ENCODE measurements around the gene SLAIN1. TPM values are rescaled to one million over a fixed set of nuclear protein-coding genes. Genes with fewer than 3 reads are reported as not detected.

The SLAIN1 gene
- total RNA-seq, 1 experiment from 2014 or later: 17.5 TPM

DNA sequence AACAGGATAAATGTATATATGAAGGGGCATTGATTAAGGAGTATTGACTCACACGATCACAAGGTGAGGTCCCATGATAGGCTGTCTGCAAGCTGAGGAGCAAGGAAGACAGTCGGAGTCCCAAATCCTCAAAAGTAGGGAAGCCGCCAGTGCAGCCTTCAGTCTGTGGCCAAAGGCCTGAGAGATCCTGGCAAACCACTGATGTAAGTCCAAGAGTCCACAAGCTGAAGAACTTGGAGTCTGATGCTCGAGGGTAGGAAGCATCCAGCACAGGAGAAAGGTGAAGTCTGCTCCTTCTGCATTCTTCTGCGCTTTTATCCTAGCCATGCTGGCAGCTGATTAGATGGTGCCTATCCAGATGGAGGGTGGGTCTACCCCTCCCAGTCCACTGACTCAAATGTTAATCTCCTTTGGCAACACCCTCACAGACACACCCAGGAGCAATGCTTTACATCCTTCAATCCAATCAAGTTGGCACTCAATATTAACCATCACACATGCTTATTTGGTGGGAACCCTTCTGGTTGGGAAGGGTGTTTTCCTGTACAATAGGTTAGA is 55.1 kb downstream of the SLAIN1 start:
- no peak for DNase-seq
- no peaks in the 10 kb centered on the region; the same call in 1 of the 2 replicates for H3K36me3 ChIP-seq (replicated peaks; ENCODE audit: control insufficient read depth, insufficient read depth, low read length)
- no peak overlapping the region for H3K4me3 ChIP-seq (ENCODE audit: insufficient read depth, low read depth, low read length)
- no peaks in the 10 kb centered on the region for H3K27me3 ChIP-seq (ENCODE audit: control insufficient read depth, insufficient read depth, low read length)

DNA sequence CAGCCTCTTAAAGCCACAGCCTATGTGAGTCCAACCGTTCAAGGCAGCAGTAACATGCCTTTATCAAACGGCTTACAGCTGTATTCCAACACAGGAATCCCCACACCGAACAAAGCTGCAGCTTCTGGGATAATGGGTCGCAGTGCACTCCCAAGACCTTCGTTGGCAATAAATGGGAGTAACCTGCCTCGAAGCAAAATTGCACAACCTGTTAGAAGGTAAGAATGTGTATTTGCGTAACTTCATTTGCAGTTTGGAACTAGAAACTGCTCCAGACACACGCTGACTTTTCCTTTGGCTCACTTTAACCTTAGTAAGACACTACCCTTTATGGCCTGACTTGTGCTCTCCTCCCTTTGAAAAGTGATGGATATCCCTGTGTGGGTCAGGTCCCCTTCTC is 63.4 kb downstream of the SLAIN1 start:
- Histone ChIP-seq H3K36me3 (replicated peaks; ENCODE audit: control insufficient read depth, insufficient read depth, low read length) (peaks cover 5% of the 10 kb centered on the region), H3K4me3 (ENCODE audit: insufficient read depth, low read depth, low read length) (no peak overlapping the region)
- DNase-seq: no peak

DNA sequence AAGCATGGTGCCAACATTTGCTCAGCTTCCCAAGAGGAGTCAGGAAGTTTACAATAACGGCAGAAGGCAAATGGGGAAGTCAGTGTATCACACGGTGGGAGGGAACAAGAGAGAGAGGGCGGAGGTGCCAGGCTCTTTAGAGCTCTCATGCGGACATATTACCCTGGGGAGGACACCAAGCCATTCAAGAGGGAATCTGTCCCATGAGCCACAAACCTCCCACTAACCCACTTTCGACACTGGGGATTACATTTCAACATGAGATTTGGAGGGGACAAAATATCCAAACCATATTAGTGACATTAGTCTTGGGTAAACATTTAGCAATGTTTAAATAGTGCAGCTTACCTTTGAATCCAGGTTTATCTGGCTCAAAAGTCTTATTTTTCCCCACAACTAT is 69.9 kb downstream of the SLAIN1 start:
- H3K4me3 ChIP-seq (ENCODE audit: insufficient read depth, low read depth, low read length): no peak overlapping the region
- no peaks in the 10 kb centered on the region; the same call in none of the 2 replicates for H3K36me3 ChIP-seq (replicated peaks; ENCODE audit: control insufficient read depth, insufficient read depth, low read length)
- DNase-seq: no peak
- no peaks in the 10 kb centered on the region for H3K27me3 ChIP-seq (ENCODE audit: control insufficient read depth, insufficient read depth, low read length)

More for the DNA sequence above, 63.4 kb downstream of the SLAIN1 start:
- H3K27me3 ChIP-seq (ENCODE audit: control insufficient read depth, insufficient read depth, low read length): no peaks in the 10 kb centered on the region

DNA sequence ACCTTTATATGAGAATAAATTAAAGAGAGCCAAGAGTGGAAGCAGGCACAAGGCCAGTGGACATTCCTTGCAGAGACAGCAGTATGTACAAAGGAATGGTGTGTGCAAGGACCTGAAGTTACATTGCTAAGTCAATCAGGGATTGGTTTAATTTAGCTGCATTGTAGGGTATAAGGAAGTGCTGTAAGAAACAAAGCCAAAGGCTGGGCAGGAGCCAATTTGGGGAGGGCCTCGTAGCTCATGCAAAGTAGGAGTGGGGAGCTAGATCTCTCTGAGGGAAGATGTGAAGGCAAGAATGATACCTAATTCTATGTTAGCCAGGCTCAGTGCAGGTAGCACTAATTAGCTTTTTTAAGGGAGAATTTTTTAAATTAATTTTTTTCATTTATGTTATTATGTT is 76.7 kb downstream of the SLAIN1 start:
- H3K4me3 ChIP-seq (ENCODE audit: insufficient read depth, low read depth, low read length): no peak overlapping the region
- H3K27me3 ChIP-seq (ENCODE audit: control insufficient read depth, insufficient read depth, low read length): no peaks in the 10 kb centered on the region
- no peaks in the 10 kb centered on the region for H3K36me3 ChIP-seq (replicated peaks; ENCODE audit: control insufficient read depth, insufficient read depth, low read length)
- no peak for DNase-seq

DNA sequence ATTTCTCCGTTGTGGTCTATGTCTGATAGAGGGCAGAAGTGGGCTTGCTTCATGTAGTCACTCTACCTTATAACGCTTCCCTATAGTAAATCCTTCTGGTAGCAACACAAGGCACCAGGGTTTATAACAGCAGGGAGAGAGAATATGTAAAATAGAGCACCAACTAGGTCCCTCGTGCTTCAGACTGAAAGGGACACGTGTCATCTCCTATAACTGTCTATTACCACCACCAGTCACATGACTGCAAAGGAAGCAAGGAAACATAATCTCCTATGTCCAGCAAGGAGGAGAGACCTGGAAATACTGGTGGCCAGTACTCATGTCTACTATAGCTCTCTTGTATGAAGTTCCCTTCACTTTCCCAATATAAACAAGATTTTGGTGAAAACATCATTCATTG is 79.2 kb downstream of the SLAIN1 start:
- no peak overlapping the region for H3K4me3 ChIP-seq (ENCODE audit: insufficient read depth, low read depth, low read length)
- DNase-seq: no peak
- no peaks in the 10 kb centered on the region for H3K27me3 ChIP-seq (ENCODE audit: control insufficient read depth, insufficient read depth, low read length)
- no peaks in the 10 kb centered on the region for H3K36me3 ChIP-seq (replicated peaks; ENCODE audit: control insufficient read depth, insufficient read depth, low read length)

DNA sequence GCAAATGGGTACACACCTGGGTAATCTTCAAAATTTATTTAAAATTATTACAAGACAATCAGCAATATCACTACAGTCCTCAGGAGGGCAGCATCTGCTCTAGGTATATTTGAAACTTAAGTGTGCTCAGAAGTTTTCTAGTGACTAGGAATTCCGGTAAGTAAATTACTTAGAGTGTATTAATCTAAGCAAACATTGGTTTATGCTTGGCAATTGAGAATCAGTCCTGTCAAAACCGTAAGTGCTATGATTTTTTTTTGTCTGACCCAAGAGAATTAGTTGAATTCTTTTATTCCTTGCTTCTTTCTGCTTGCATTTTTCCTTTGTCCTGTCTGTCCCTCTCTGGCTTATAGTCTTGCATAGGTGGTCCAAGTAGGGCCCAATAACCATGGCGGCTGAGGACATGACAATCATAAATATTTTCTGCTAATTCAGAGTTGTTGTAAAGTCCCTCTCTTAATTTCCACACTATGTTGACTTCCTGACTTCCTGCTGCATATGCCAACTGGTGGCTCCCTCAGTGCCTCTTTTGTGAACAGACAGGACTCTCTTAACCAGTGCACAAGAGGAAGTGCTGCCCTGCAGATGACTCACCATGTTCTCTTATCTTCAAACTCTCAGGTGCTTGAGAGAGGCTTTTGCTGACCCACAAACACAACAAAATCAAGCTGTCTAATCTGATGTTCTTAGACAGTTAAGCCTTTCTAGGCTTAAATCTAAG is 82.2 kb downstream of the SLAIN1 start:
- Histone ChIP-seq H3K36me3 (replicated peaks; ENCODE audit: control insufficient read depth, insufficient read depth, low read length) (no peaks in the 10 kb centered on the region), H3K4me3 (ENCODE audit: insufficient read depth, low read depth, low read length) (no peak overlapping the region), H3K27me3 (ENCODE audit: control insufficient read depth, insufficient read depth, low read length) (no peaks in the 10 kb centered on the region)
- DNase-seq: peak; percentile 41

DNA sequence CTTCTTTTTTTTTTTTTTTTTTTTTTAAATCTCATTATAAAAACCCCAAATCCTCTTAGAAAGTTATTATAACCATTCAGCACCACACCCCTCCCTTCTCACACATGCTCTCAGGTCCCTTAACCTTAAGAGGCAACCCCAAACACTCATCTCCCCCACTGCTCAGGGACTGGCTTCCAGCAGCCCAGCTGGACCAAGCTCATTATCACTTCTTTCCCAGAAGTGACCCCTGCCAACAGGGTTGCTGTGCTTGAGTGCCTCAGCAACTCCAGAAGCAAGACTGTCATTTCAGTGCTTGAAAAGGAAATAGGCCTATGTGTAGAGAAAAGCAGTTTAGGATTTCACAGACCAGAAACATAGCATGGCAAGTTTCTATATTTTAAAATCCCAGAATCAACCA is 84.3 kb downstream of the SLAIN1 start:
- Histone ChIP-seq H3K27me3 (ENCODE audit: control insufficient read depth, insufficient read depth, low read length) (no peaks in the 10 kb centered on the region), H3K36me3 (replicated peaks; ENCODE audit: control insufficient read depth, insufficient read depth, low read length) (no peaks in the 10 kb centered on the region), H3K4me3 (ENCODE audit: insufficient read depth, low read depth, low read length) (no peak overlapping the region)
- DNase-seq: no peak

DNA sequence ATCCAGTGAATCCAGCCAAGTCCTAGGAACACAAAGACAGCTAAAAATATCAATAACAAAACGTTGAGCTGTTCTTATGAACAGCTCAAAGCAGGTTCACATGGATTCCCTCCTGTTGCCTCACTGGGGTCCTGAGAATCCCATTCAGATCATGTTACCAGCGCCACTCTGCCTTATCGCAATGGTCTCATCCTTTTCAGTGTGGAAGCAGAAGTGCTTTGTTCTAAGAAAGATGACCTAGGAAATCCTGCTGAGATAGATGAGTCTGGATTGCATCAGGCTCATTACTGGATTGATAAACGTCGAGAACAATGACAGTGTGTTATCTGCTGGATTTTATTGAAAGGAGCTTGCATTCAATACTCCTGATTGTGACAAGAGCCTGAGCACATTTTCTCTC is 87.0 kb downstream of the SLAIN1 start:
- DNase-seq: peak; percentile 29

DNA sequence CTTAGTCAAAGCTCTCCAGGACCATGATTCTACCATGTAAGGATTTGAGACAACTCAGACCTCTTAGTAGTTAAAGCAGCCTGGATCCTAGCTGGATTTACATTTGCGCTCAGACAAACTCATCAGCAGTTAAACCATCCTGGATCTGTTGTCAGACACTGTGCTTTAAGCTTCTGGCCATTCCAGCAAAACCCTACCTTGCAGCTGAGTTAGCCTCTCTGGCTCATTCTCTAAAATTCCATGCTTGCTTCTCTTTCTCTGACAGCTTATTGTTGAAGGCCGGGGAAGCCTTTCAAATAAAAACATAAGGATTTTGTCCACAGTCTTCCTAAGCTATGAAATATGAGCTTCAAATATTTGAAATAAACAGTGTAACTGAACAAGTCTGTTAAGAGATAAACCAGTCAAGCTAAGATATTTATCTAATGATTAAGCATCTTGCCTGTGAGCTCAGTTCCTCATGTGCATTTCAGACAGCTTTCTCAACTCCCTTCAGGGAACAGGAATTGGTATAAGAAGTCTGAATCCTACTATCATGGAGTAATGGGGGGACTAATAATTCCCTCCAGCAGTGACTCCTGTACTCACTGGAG is 89.3 kb downstream of the SLAIN1 start:
- Histone ChIP-seq H3K4me3 (ENCODE audit: insufficient read depth, low read depth, low read length) (no peak overlapping the region), H3K27me3 (ENCODE audit: control insufficient read depth, insufficient read depth, low read length) (no peaks in the 10 kb centered on the region), H3K36me3 (replicated peaks; ENCODE audit: control insufficient read depth, insufficient read depth, low read length) (no peaks in the 10 kb centered on the region; the same call in 1 of the 2 replicates)
- no peak for DNase-seq

More for the DNA sequence above, 87.0 kb downstream of the SLAIN1 start:
- Histone ChIP-seq H3K27me3 (ENCODE audit: control insufficient read depth, insufficient read depth, low read length) (no peaks in the 10 kb centered on the region), H3K36me3 (replicated peaks; ENCODE audit: control insufficient read depth, insufficient read depth, low read length) (no peaks in the 10 kb centered on the region), H3K4me3 (ENCODE audit: insufficient read depth, low read depth, low read length) (no peak overlapping the region)

DNA sequence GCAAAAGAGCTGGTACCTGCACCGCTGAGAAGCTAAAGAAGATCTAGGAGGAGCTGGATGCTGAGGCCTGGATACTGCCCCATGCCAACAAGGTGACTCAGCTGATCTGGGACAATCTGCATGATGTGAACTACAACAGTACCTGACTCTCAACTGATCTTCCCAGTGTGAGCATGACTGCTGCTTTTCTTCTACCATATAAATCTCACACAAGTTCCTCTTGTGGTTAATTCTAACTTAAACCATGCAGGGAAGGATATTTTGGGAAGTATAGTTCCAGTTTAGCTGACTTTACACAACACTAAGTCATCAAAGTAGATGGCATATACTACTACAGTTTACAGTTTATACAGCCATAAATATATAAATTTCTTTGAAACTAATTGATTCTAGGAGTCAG is 91.9 kb downstream of the SLAIN1 start:
- DNase-seq: no peak
- no peaks in the 10 kb centered on the region; the same call in 1 of the 2 replicates for H3K36me3 ChIP-seq (replicated peaks; ENCODE audit: control insufficient read depth, insufficient read depth, low read length)
- H3K27me3 ChIP-seq (ENCODE audit: control insufficient read depth, insufficient read depth, low read length): no peaks in the 10 kb centered on the region
- no peak overlapping the region for H3K4me3 ChIP-seq (ENCODE audit: insufficient read depth, low read depth, low read length)

DNA sequence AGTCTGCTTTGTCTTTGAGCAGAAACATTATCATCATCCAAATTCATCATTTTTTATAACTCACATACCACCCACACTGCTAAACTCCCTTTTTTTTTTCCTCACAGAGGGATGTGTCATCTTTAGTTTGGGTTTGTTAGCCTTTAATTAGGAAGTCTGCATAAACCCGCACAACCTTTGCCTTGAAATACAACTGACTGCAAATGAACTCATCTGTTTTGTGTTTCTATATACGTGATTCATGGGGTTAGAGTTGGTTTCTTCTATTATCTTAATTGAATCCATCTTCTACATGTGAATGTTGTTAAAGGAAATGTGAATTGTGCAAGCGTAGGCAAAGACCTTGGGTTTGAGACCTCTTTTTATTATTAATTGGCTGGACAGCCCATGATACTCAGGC is 102.7 kb downstream of the SLAIN1 start:
- Histone ChIP-seq H3K4me3 (ENCODE audit: insufficient read depth, low read depth, low read length) (no peak overlapping the region), H3K27me3 (ENCODE audit: control insufficient read depth, insufficient read depth, low read length) (no peaks in the 10 kb centered on the region), H3K36me3 (replicated peaks; ENCODE audit: control insufficient read depth, insufficient read depth, low read length) (no peaks in the 10 kb centered on the region)
- DNase-seq: no peak

DNA sequence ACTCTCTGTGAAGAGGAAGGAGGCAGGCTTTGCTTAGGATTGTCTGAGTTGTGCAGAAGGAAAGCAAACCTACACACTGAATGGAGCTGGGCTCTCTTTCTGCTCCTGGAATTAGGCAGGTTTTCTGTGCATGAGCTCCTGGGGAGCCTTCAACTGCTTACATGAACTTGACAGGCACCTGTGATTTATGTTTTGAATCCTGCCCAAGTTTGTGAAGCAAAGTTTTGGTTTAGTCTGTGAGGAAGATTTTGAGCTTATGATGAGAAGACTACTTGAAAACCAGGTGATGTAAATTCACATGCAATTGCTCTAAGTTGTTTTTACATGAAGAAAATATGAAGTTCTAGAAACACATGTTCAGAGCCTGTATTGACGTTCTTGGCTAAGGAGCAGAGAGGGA is 109.0 kb downstream of the SLAIN1 start:
- Histone ChIP-seq H3K27me3 (ENCODE audit: control insufficient read depth, insufficient read depth, low read length) (no peaks in the 10 kb centered on the region), H3K36me3 (replicated peaks; ENCODE audit: control insufficient read depth, insufficient read depth, low read length) (no peaks in the 10 kb centered on the region), H3K4me3 (ENCODE audit: insufficient read depth, low read depth, low read length) (no peak overlapping the region)
- DNase-seq: no peak

DNA sequence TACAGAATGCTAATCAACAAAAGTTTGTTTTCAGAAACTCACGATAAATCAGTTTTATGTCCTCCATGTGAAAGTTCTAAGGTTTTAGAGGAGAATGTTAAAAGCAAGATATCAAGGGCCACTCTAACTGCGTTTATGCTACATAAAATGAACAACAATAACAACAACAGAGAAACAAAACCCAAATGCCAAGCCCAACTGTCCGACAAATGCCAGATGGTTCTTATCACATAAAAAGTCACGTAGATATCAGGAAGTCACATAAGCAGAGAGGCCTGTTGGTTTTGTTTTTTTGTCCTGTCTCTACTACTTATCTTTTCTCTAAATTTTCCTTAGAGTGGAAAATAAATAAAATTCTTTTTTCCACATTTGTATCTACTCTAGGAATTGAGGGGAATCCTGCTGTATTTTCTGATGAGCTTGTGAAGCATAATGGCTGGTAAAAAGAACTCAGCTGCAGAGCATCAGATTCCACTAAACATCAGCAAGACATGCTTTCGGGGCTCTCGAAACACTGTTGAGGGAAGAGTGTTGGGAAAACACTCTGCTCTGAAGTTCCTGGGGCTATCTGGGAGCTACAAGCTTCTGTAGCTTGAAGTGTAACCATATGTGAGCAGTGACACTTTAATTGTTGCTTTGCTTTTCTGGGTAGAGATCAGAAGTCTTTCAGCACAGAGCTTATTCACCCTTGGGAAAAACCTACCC is 110.1 kb downstream of the SLAIN1 start:
- DNase-seq: no peak
- Histone ChIP-seq H3K4me3 (ENCODE audit: insufficient read depth, low read depth, low read length) (no peak overlapping the region), H3K27me3 (ENCODE audit: control insufficient read depth, insufficient read depth, low read length) (no peaks in the 10 kb centered on the region), H3K36me3 (replicated peaks; ENCODE audit: control insufficient read depth, insufficient read depth, low read length) (no peaks in the 10 kb centered on the region)

DNA sequence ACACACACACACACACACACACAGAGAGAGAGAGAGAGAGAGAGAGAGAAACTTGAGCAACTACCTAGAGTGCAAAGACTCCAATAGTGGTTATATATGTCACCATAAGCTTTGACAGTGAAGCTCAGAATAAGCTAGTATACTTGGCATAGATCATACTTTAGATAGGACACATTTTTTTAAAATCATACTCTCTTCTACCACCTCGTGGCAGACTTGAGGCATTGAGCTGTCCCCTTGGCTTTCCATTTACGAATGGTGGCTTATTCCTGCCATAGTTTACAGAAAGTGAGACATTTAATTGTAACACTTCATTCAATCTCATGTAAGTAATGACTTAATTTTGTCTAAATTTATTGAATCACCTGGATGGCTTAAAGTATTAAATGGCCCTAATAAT is 112.9 kb downstream of the SLAIN1 start:
- Histone ChIP-seq H3K36me3 (replicated peaks; ENCODE audit: control insufficient read depth, insufficient read depth, low read length) (no peaks in the 10 kb centered on the region), H3K27me3 (ENCODE audit: control insufficient read depth, insufficient read depth, low read length) (no peaks in the 10 kb centered on the region), H3K4me3 (ENCODE audit: insufficient read depth, low read depth, low read length) (no peak overlapping the region)
- peak; percentile 4 for DNase-seq

DNA sequence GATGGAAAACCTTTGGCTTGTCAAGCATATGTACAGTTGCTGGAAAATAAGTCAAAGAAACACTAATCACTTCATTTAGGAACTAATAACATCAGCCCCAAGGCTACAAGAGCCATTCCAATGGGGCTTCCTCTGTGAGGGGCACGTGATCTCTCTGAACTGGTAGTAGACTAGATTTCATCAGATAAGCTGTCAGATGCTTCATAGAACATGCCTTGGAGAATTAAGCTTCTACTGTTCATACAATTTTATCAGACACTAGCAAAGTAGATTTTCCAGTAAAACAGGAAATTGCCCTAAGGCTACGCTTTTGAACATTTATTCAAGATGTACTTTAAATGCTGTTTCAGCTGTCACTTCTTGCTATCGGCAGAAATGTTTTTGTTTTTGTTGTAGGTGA is 113.4 kb downstream of the SLAIN1 start:
- Histone ChIP-seq H3K36me3 (replicated peaks; ENCODE audit: control insufficient read depth, insufficient read depth, low read length) (no peaks in the 10 kb centered on the region), H3K27me3 (ENCODE audit: control insufficient read depth, insufficient read depth, low read length) (no peaks in the 10 kb centered on the region), H3K4me3 (ENCODE audit: insufficient read depth, low read depth, low read length) (no peak overlapping the region)
- no peak for DNase-seq

Measured in H7 (cell line).